Tongue (tissue), 2 donors: ENCODE data around the gene NFATC2. TPM values are rescaled to one million over a fixed set of nuclear protein-coding genes. Genes with fewer than 3 reads are reported as not detected.

Experiments used
- DNase-seq: peaks from one replicate; pipeline ENCODE4 v3.0.0-alpha.2; 2015
- total RNA-seq: library from RNA; depleted of rRNA; stranded (reverse); fragments of >200 nt; gene quantifications from one replicate; pipeline ENCODE4 v1.2.3, GENCODE V29; 2014

The NFATC2 gene
- total RNA-seq, 1 donor from 2014 or later, result 9.6 TPM

- DNase-seq, result no peak
Observed at GRCh38 chr20:51429144-51429482, 113.4 kb downstream of the NFATC2 start.

- peak; percentile 80 for DNase-seq
Observed at GRCh38 chr20:51428401-51429143, 113.9 kb downstream of the NFATC2 start.

- DNase-seq, result no peak
Observed at GRCh38 chr20:51427651-51428291, 114.7 kb downstream of the NFATC2 start.

GRCh38 chr20:51426718-51427650 lies 115.5 kb downstream of the NFATC2 start:
- DNase-seq, result no peak

GRCh38 chr20:51425347-51426106 lies 117.0 kb downstream of the NFATC2 start:
- DNase-seq, result no peak

- no peak for DNase-seq
Observed at GRCh38 chr20:51424270-51425117, 118.0 kb downstream of the NFATC2 start.

GRCh38 chr20:51423810-51424209 lies 118.7 kb downstream of the NFATC2 start:
- DNase-seq, result no peak

GRCh38 chr20:51423290-51423667 lies 119.2 kb downstream of the NFATC2 start:
- no peak for DNase-seq

- no peak for DNase-seq
Observed at GRCh38 chr20:51422514-51423289, 119.8 kb downstream of the NFATC2 start.

GRCh38 chr20:51420805-51421204 lies 121.7 kb downstream of the NFATC2 start:
- DNase-seq, result no peak

- DNase-seq, result no peak
Observed at GRCh38 chr20:51420111-51420510, 122.4 kb downstream of the NFATC2 start.

- DNase-seq, result no peak
Observed at GRCh38 chr20:51419646-51420045, 122.9 kb downstream of the NFATC2 start.

GRCh38 chr20:51419231-51419630 lies 123.3 kb downstream of the NFATC2 start:
- no peak for DNase-seq

GRCh38 chr20:51418137-51418529 lies 124.4 kb downstream of the NFATC2 start:
- DNase-seq, result no peak

GRCh38 chr20:51417250-51418136 lies 125.0 kb downstream of the NFATC2 start:
- no peak for DNase-seq

- DNase-seq, result no peak
Observed at GRCh38 chr20:51416532-51417249, 125.8 kb downstream of the NFATC2 start.

GRCh38 chr20:51413857-51414256 lies 128.7 kb downstream of the NFATC2 start:
- DNase-seq, result no peak

- peak; percentile 69 for DNase-seq
Observed at GRCh38 chr20:51412951-51413481, 129.5 kb downstream of the NFATC2 start.
